Endothelial cell of umbilical vein (primary cell): ENCODE data around the gene INO80B. TPM values are rescaled to one million over a fixed set of nuclear protein-coding genes. Genes with fewer than 3 reads are reported as not detected.

Experiments used
- BruUV-seq: library from RNA; stranded (reverse); fragments of 400-500 nt; replicated peaks from 2 replicates; lab custom pipeline; 2021; lab: Mats Ljungman, UMichigan
- CTCF ChIA-PET: fragments of 300-600, 350-600 bp; sonication (Branson Sonifier 250); formaldehyde crosslinking; loops from one replicate; lab custom pipeline; 2021; ENCODE audit warnings: antibody characterized with exemption, inconsistent platforms; lab: Charles Lee
- POLR2A ChIA-PET: fragments of 300-600, 350-600 bp; sonication (Branson Sonifier 250); formaldehyde crosslinking; loops from one replicate; lab custom pipeline; 2021; ENCODE audit warnings: antibody characterized with exemption, inconsistent platforms; lab: Charles Lee
- DNase-seq: peaks from one replicate; pipeline ENCODE4 v3.0.0-alpha.2; 2011; ENCODE audit warnings: low read depth, low spot score
- FAIRE-seq: peaks from 2 replicates; lab custom pipeline; 2011; peaks lifted over from hg19 to GRCh38; lab: Jason Lieb, UNC
- H2AFZ ChIP-seq: 2 replicates; pipeline ENCODE4 v1.6.0; 2012; ENCODE audit warnings: low read depth, low read length, control low read depth, inconsistent platforms
- H3K27ac ChIP-seq: 2 replicates; pipeline ENCODE4 v1.5.1; 2011; ENCODE audit warnings: low read depth, mild to moderate bottlenecking, control low read depth, low read length, moderate library complexity; ENCODE audit not compliant: insufficient read depth
- H3K27me3 ChIP-seq, 2 experiments: 2 replicates each; pipeline versions ENCODE4 v1.6.0 to v1.6.1; 2011; ENCODE audit warnings: low read length in 2 of 2, mixed read lengths in 1 of 2; ENCODE audit not compliant: control insufficient read depth in 2 of 2, insufficient read depth in 2 of 2
- H3K36me3 ChIP-seq, 2 experiments: 2 replicates in 1 of 2; 3 replicates in 1 of 2; pipeline ENCODE4 v1.5.1; 2011; ENCODE audit warnings: low read length in 2 of 2, mild to moderate bottlenecking in 1 of 2, moderate library complexity in 1 of 2; ENCODE audit not compliant: control insufficient read depth in 2 of 2, insufficient read depth in 2 of 2; ENCODE audit errors: extremely low read depth in 1 of 2
- H3K4me1 ChIP-seq: 3 replicates; pipeline ENCODE4 v1.5.1; 2011; ENCODE audit warnings: mild to moderate bottlenecking, low read length; ENCODE audit not compliant: control insufficient read depth, insufficient read depth; ENCODE audit errors: extremely low read depth
- H3K4me2 ChIP-seq: 2 replicates; pipeline ENCODE4 v1.6.1; 2011; ENCODE audit warnings: low read length, control low read depth, mixed read lengths; ENCODE audit not compliant: insufficient read depth
- H3K4me3 ChIP-seq, 3 experiments: fragments of 200-600 bp in 1 of 3; sonication (generic), shearing (Covaris generic) in 1 of 3; replicated peaks in 1 of 3; 2 replicates each; pipeline ENCODE4 v1.5.1; 2011 to 2016; ENCODE audit warnings: control low read depth in 3 of 3, low read length in 3 of 3, mild to moderate bottlenecking in 2 of 3, inconsistent platforms in 1 of 3, low read depth in 1 of 3, moderate library complexity in 1 of 3; ENCODE audit not compliant: insufficient read depth in 1 of 3
- H3K79me2 ChIP-seq: 2 replicates; pipeline ENCODE4 v1.6.0; 2012; ENCODE audit warnings: low read length, inconsistent platforms; ENCODE audit not compliant: control insufficient read depth, insufficient read depth
- H3K9ac ChIP-seq: replicated peaks from 2 replicates; pipeline ENCODE3; 2011; ENCODE audit warnings: low read length, control low read depth; ENCODE audit not compliant: insufficient read depth; ENCODE audit errors: extremely low read depth
- H3K9me1 ChIP-seq: replicated peaks from 3 replicates; pipeline ENCODE4 v1.6.0; 2011; ENCODE audit warnings: mild to moderate bottlenecking, low read length; ENCODE audit not compliant: control insufficient read depth, insufficient read depth; ENCODE audit errors: extremely low read depth
- H3K9me3 ChIP-seq: replicated peaks from 2 replicates; pipeline ENCODE4 v1.5.1; 2012; ENCODE audit warnings: low read length, inconsistent platforms; ENCODE audit not compliant: control insufficient read depth, insufficient read depth
- H4K20me1 ChIP-seq: replicated peaks from 2 replicates; pipeline ENCODE3; 2011; ENCODE audit warnings: mild to moderate bottlenecking, low read length; ENCODE audit not compliant: control insufficient read depth, insufficient read depth; ENCODE audit errors: extremely low read depth
- CTCF ChIP-seq, 2 donors: IDR thresholded peaks; 1 replicate in 1 of 2; 2 replicates in 1 of 2; pipeline ENCODE4 v1.5.1; 2011; ENCODE audit warnings: low read length in 2 of 2, mild to moderate bottlenecking in 2 of 2, moderate library complexity in 2 of 2, control low read depth in 1 of 2, inconsistent platforms in 1 of 2, low read depth in 1 of 2; ENCODE audit not compliant: insufficient read depth in 1 of 2; ENCODE audit errors: extremely low read depth in 1 of 2
- EZH2 ChIP-seq: IDR thresholded peaks from 2 replicates; pipeline ENCODE4 v1.6.1; 2012; ENCODE audit warnings: borderline replicate concordance, low read depth, mild to moderate bottlenecking, moderate library complexity, low read length, inconsistent platforms; ENCODE audit not compliant: severe bottlenecking
- FOS ChIP-seq: IDR thresholded peaks from 2 replicates; pipeline ENCODE4 v1.6.1; 2011; ENCODE audit warnings: mild to moderate bottlenecking, low read length, moderate library complexity, borderline replicate concordance; ENCODE audit not compliant: insufficient read depth
- GATA2 ChIP-seq: IDR thresholded peaks from 2 replicates; pipeline ENCODE4 v1.7.0; 2011; ENCODE audit warnings: low read depth, mild to moderate bottlenecking, moderate library complexity, mixed read lengths, low read length; ENCODE audit not compliant: insufficient read length, insufficient read depth
- JUN ChIP-seq: IDR thresholded peaks from 2 replicates; pipeline ENCODE4 v1.6.1; 2011; ENCODE audit warnings: borderline replicate concordance, low read depth; ENCODE audit not compliant: insufficient read length, insufficient read depth
- MYC ChIP-seq: IDR thresholded peaks from one replicate; pipeline ENCODE4 v1.6.1; 2011; ENCODE audit warnings: mild to moderate bottlenecking, low read depth, low read length
- POLR2A ChIP-seq: IDR thresholded peaks from 2 replicates; pipeline ENCODE4 v1.6.1; 2012; ENCODE audit warnings: low read depth, mild to moderate bottlenecking, control low read depth, low read length
- POLR2AphosphoS5 ChIP-seq: IDR thresholded peaks from 2 replicates; pipeline ENCODE4 v1.6.1; 2012; ENCODE audit warnings: low read depth, mild to moderate bottlenecking, control low read depth, low read length, moderate library complexity; ENCODE audit not compliant: insufficient read depth
- dilution Hi-C: fragments of 300-500 bp; cut with MboI; formaldehyde crosslinking; loops from one replicate; pipeline ENCODE4 v1.15.0; 2019; ENCODE audit warnings: low sequenced_read_pairs; ENCODE audit not compliant: extremely low pct_ligation_motif_present
- intact Hi-C: fragments of 100-400 bp; cut with micrococcal nuclease; formaldehyde crosslinking; loops from one replicate; pipeline ENCODE4 v1.10.0; 2022
- polyA plus RNA-seq, 4 experiments: library from polyadenylated mRNA; depleted of rRNA in 3 of 4; stranded (reverse) in 3 of 4; unstranded in 1 of 4; fragments of >200 nt; gene quantifications; 2 replicates each; pipeline versions ENCODE4 v1.2.1 to v1.2.3, GENCODE V29; 2011 to 2012; ENCODE audit warnings: missing spikeins in 1 of 4
- total RNA-seq: library from RNA; stranded (reverse); gene quantifications from 2 replicates; pipeline ENCODE4 v1.2.3, GENCODE V29; 2021
- TF ChIP-seq, protein P1 (sequence below): IDR thresholded peaks from 2 replicates; pipeline ENCODE4 v1.6.1; 2011; ENCODE audit not compliant: insufficient read depth, insufficient read length

Gene INO80B
- total and polyA plus RNA-seq, 2 donors (not counting 3 experiments of a cell fraction or from before 2014, with no cell fraction given) = 15.1 to 24.2 TPM

GRCh38 chr2:74429487-74430451 lies 25.1 kb upstream of the INO80B start:
- H4K20me1 ChIP-seq = no peaks in the 10 kb centered on the region
- H3K4me3 ChIP-seq = no peak overlapping the region
- CTCF ChIA-PET = no interaction called here
- POLR2A ChIA-PET = no interaction called here
- TF ChIP-seq CTCF (IDR thresholded peaks at IDR 0.05; ENCODE audit: extremely low read depth in 1 of 2, insufficient read depth in 1 of 2, low read depth in 1 of 2, low read length in 2 of 2) (no peak), FOS (no peak), EZH2 (no peak), POLR2AphosphoS5 (no peak), JUN (no peak), GATA2 (no peak), MYC (no peak), POLR2A (no peak)
- TF ChIP-seq, protein P1, sequence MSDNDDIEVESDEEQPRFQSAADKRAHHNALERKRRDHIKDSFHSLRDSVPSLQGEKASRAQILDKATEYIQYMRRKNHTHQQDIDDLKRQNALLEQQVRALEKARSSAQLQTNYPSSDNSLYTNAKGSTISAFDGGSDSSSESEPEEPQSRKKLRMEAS = no peak
- H3K9me1 ChIP-seq = no peaks in the 10 kb centered on the region
- no peak overlapping the region for H3K4me2 ChIP-seq
- DNase-seq = no peak
- FAIRE-seq = no peak
- intact Hi-C loops (no loop called here), dilution Hi-C loops (no loop called here)
- peaks cover 4 to 35% of the 10 kb centered on the region in 2 experiments for H3K36me3 ChIP-seq
- H3K27me3 ChIP-seq = no peaks in the 10 kb centered on the region
- no peaks in the 10 kb centered on the region for H3K9me3 ChIP-seq
- H3K27ac ChIP-seq = no peak overlapping the region
- no TSS peak for BruUV-seq
- no peaks in the 10 kb centered on the region for H3K79me2 ChIP-seq
- no peak overlapping the region for H2AFZ ChIP-seq
- no peak overlapping the region for H3K9ac ChIP-seq
- H3K4me1 ChIP-seq = no peaks in the 10 kb centered on the region
